Measurements from ENCODE around the gene PDS5B. TPM values are rescaled to one million over a fixed set of nuclear protein-coding genes. Genes with fewer than 3 reads are reported as not detected.

Gene PDS5B
- total and polyA plus RNA-seq, 11 donors, result 3.7 to 28.8 (median 18.6) TPM

- intact Hi-C loops (cut with DNase I), result no loop called here
- no peak for ATAC-seq
- WGBS, 4 donors, result 90 to 94% (median 92%) methylated on average over 3 of the region's 3 CpGs
Observed at GRCh38 chr13:32790731-32791130, 204.5 kb downstream of the PDS5B start.

GRCh38 chr13:32791545-32792172, 205.4 kb downstream of the PDS5B start:
- no peak for DNase-seq
- Histone ChIP-seq H3K4me3 (no peak overlapping the region), H3K27ac (no peak overlapping the region), H3K36me3 (no peaks in the 10 kb centered on the region), H3K27me3 (no peaks in the 10 kb centered on the region), H3K9me3 (no peaks in the 10 kb centered on the region), H3K4me1 (no peaks in the 10 kb centered on the region)
- intact Hi-C loops (cut with DNase I), result no loop called here
- no peak for TF ChIP-seq POLR2A (IDR thresholded peaks at IDR 0.05)
- 65 to 80% (median 71%) methylated on average over 8 of the region's 8 CpGs for WGBS, 4 donors
- no peak for ATAC-seq

More at GRCh38 chr13:32790731-32791130, 204.5 kb downstream of the PDS5B start:
- H3K27me3 ChIP-seq, result no peaks in the 10 kb centered on the region
- no peak overlapping the region for H3K4me3 ChIP-seq
- H3K9me3 ChIP-seq, result no peaks in the 10 kb centered on the region
- no peaks in the 10 kb centered on the region for H3K4me1 ChIP-seq
- H3K27ac ChIP-seq, result no peak overlapping the region
- DNase-seq, result no peak
- TF ChIP-seq CTCF (IDR thresholded peaks at IDR 0.05) (no peak), POLR2A (IDR thresholded peaks at IDR 0.05) (no peak)
- no peaks in the 10 kb centered on the region for H3K36me3 ChIP-seq

GRCh38 chr13:32796754-32797153, 210.5 kb downstream of the PDS5B start:
- DNase-seq, result no peak
- H3K9me3 ChIP-seq, result peaks cover 0 to 7% (median 0%) of the 10 kb centered on the region in 12 donors

GRCh38 chr13:32802159-32802558, 215.9 kb downstream of the PDS5B start:
- Histone ChIP-seq H3K27ac (no peak overlapping the region), H3K4me3 (no peak overlapping the region), H3K9me3 (peaks cover 0 to 10% (median 0%) of the 10 kb centered on the region in 12 donors), H3K27me3 (no peaks in the 10 kb centered on the region), H3K4me1 (no peaks in the 10 kb centered on the region), H3K36me3 (no peaks in the 10 kb centered on the region)
- intact Hi-C loops (cut with DNase I), result no loop called here
- DNase-seq (no peak), ATAC-seq (no peak)
- 79 to 91% (median 84%) methylated on average over 3 of the region's 3 CpGs for WGBS, 4 donors
- TF ChIP-seq POLR2A (IDR thresholded peaks at IDR 0.05) (no peak), CTCF (IDR thresholded peaks at IDR 0.05) (no peak)

More at GRCh38 chr13:32796754-32797153, 210.5 kb downstream of the PDS5B start:
- H3K27ac ChIP-seq, result no peak overlapping the region
- intact Hi-C loops (cut with DNase I), result no loop called here
- no peak overlapping the region for H3K4me3 ChIP-seq
- no peaks in the 10 kb centered on the region for H3K27me3 ChIP-seq
- ATAC-seq, result no peak
- H3K36me3 ChIP-seq, result no peaks in the 10 kb centered on the region
- no peak for TF ChIP-seq POLR2A (IDR thresholded peaks at IDR 0.05)
- no peak for TF ChIP-seq CTCF (IDR thresholded peaks at IDR 0.05)
- WGBS, 4 donors, result 96 to 100% (median 99%) methylated on average over 1 of the region's 1 CpG
- no peaks in the 10 kb centered on the region for H3K4me1 ChIP-seq

Data from heart left ventricle (tissue), 16 donors.